Measurements from ENCODE around the gene TBCEL. TPM values are rescaled to one million over a fixed set of nuclear protein-coding genes. Genes with fewer than 3 reads are reported as not detected.

TBCEL gene
- total and polyA plus RNA-seq, 10 of the 15 experiments (the other 5 are each of a cell fraction or from before 2014, with no cell fraction given) = 2.0 to 10.4 (median 7.3) TPM

DNA sequence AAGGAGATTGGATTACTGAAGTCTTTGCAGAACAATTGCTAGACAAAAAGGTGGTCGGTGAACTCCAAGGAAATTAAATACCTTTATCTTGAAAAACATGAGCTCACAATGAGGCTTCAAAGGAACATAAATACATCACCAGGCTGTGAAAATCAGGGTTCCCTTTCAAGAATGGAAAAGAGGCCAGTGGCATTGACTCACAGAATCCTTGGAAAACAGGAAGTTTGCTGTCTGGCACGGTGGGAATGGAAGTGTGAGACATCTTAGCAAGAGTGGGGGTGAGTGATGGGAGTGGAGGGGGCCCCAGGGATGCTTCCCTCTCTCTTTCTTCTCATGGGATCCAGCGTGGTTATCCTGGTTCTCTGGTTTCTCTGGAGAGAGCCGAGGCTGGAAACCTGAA lies 48.9 kb upstream of the TBCEL start (continued):
- TF ChIP-seq CUX1 (IDR thresholded peaks at IDR 0.05; ENCODE audit: insufficient replicate concordance, low read depth, low read length) (no peak), FOXK2 (IDR thresholded peaks at IDR 0.05) (no peak)
- TF ChIP-seq, protein P1, sequence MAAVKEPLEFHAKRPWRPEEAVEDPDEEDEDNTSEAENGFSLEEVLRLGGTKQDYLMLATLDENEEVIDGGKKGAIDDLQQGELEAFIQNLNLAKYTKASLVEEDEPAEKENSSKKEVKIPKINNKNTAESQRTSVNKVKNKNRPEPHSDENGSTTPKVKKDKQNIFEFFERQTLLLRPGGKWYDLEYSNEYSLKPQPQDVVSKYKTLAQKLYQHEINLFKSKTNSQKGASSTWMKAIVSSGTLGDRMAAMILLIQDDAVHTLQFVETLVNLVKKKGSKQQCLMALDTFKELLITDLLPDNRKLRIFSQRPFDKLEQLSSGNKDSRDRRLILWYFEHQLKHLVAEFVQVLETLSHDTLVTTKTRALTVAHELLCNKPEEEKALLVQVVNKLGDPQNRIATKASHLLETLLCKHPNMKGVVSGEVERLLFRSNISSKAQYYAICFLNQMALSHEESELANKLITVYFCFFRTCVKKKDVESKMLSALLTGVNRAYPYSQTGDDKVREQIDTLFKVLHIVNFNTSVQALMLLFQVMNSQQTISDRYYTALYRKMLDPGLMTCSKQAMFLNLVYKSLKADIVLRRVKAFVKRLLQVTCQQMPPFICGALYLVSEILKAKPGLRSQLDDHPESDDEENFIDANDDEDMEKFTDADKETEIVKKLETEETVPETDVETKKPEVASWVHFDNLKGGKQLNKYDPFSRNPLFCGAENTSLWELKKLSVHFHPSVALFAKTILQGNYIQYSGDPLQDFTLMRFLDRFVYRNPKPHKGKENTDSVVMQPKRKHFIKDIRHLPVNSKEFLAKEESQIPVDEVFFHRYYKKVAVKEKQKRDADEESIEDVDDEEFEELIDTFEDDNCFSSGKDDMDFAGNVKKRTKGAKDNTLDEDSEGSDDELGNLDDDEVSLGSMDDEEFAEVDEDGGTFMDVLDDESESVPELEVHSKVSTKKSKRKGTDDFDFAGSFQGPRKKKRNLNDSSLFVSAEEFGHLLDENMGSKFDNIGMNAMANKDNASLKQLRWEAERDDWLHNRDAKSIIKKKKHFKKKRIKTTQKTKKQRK (IDR thresholded peaks at IDR 0.05; ENCODE audit: low read depth, low read length) = no peak
